Measurements from ENCODE around the gene CHAC2.

GRCh38 chr2:53786352-53786704 lies 18.7 kb downstream of the CHAC2 start:
- TF ChIP-seq POLR2A (IDR thresholded peaks at IDR 0.05; ENCODE audit: low read depth, low read length) (no peak), TAF1 (IDR thresholded peaks at IDR 0.05; ENCODE audit: low read depth, low read length) (no peak), POLR2AphosphoS5 (IDR thresholded peaks at IDR 0.05; ENCODE audit: low read depth, low read length) (no peak)
